Keratinocyte (primary cell): ENCODE measurements around the gene IFT81. TPM values are rescaled to one million over a fixed set of nuclear protein-coding genes. Genes with fewer than 3 reads are reported as not detected.
A peak's percentile ranks its signal among the peaks of the same experiment; 100 is the strongest.

Source experiments
- DNase-seq: peaks from one replicate; pipeline ENCODE4 v3.0.0-alpha.2; 2011; ENCODE audit warnings: low read depth, missing footprints, low spot score
- FAIRE-seq: peaks from 2 replicates; lab custom pipeline; 2011; peaks lifted over from hg19 to GRCh38; lab: Jason Lieb, UNC
- H2AFZ ChIP-seq: 2 replicates; pipeline ENCODE4 v1.6.0; 2012; ENCODE audit warnings: low read length, control low read depth, inconsistent platforms; ENCODE audit not compliant: control insufficient read depth
- H3K27ac ChIP-seq: 2 replicates; pipeline ENCODE4 v1.5.1; 2011; ENCODE audit warnings: low read length; ENCODE audit not compliant: control insufficient read depth, insufficient read depth
- H3K27me3 ChIP-seq: 3 replicates; pipeline ENCODE4 v1.6.0; 2011; ENCODE audit warnings: low read length; ENCODE audit not compliant: control insufficient read depth, insufficient read depth; ENCODE audit errors: extremely low read depth
- H3K36me3 ChIP-seq, 2 experiments: 2 replicates in 1 of 2; 3 replicates in 1 of 2; pipeline ENCODE4 v1.5.1; 2011; ENCODE audit warnings: low read length in 2 of 2, mild to moderate bottlenecking in 1 of 2; ENCODE audit not compliant: control insufficient read depth in 2 of 2, insufficient read depth in 2 of 2; ENCODE audit errors: extremely low read depth in 1 of 2
- H3K4me1 ChIP-seq: 3 replicates; pipeline ENCODE4 v1.5.1; 2011; ENCODE audit warnings: low read length; ENCODE audit not compliant: control insufficient read depth, insufficient read depth; ENCODE audit errors: extremely low read depth
- H3K4me2 ChIP-seq: 3 replicates; pipeline ENCODE4 v1.6.0; 2011; ENCODE audit warnings: low read depth, low read length; ENCODE audit not compliant: control insufficient read depth, insufficient read depth; ENCODE audit errors: extremely low read depth
- H3K4me3 ChIP-seq, 3 experiments: fragments of 200-600 bp in 1 of 3; sonication (generic) in 1 of 3; 2 replicates in 2 of 3; 3 replicates in 1 of 3; pipeline ENCODE4 v1.5.1; 2011 to 2016; ENCODE audit warnings: low read length in 3 of 3, mild to moderate bottlenecking in 3 of 3, control low read depth in 2 of 3, inconsistent platforms in 1 of 3, low read depth in 1 of 3, mixed read lengths in 1 of 3, mixed run types in 1 of 3, moderate library complexity in 1 of 3; ENCODE audit not compliant: control insufficient read depth in 2 of 3, insufficient read depth in 2 of 3; ENCODE audit errors: extremely low read depth in 1 of 3
- H3K79me2 ChIP-seq: 2 replicates; pipeline ENCODE4 v1.6.0; 2012; ENCODE audit warnings: low read length; ENCODE audit not compliant: control insufficient read depth, insufficient read depth
- H3K9ac ChIP-seq: 3 replicates; pipeline ENCODE4 v1.6.0; 2011; ENCODE audit warnings: low read length; ENCODE audit not compliant: control insufficient read depth, insufficient read depth; ENCODE audit errors: extremely low read depth
- H3K9me1 ChIP-seq: 3 replicates; pipeline ENCODE4 v1.6.0; 2011; ENCODE audit warnings: low read length; ENCODE audit not compliant: control insufficient read depth, insufficient read depth; ENCODE audit errors: extremely low read depth
- H3K9me3 ChIP-seq: 2 replicates; pipeline ENCODE4 v1.5.1; 2012; ENCODE audit warnings: low read depth, low read length; ENCODE audit not compliant: control insufficient read depth
- H4K20me1 ChIP-seq: 3 replicates; pipeline ENCODE4 v1.6.0; 2011; ENCODE audit warnings: low read length; ENCODE audit not compliant: control insufficient read depth, insufficient read depth; ENCODE audit errors: extremely low read depth
- CTCF ChIP-seq, 3 experiments: IDR thresholded peaks in 1 of 3; conservative IDR thresholded peaks in 1 of 3; optimal IDR thresholded peaks in 1 of 3; 2 replicates in 2 of 3; 3 replicates in 1 of 3; pipeline versions ENCODE3 to v1.5.1; 2011; ENCODE audit warnings: low read length in 3 of 3, mild to moderate bottlenecking in 3 of 3, moderate library complexity in 2 of 3, control low read depth in 1 of 3, inconsistent platforms in 1 of 3; ENCODE audit not compliant: insufficient read depth in 2 of 3; ENCODE audit errors: extremely low read depth in 1 of 3
- EZH2 ChIP-seq: IDR thresholded peaks from one replicate; pipeline ENCODE4 v1.6.1; 2012; ENCODE audit warnings: inconsistent platforms, mild to moderate bottlenecking, low read length, moderate library complexity
- dilution Hi-C: fragments of 300-500 bp; cut with MboI; formaldehyde crosslinking; loops from one replicate; pipeline ENCODE4 v1.7.0; 2020; ENCODE audit warnings: low sequenced_read_pairs; ENCODE audit not compliant: extremely low pct_ligation_motif_present
- polyA minus RNA-seq, 3 experiments: library from RNA; depleted of rRNA, polyadenylated mRNA; stranded (reverse); fragments of >200 nt; gene quantifications; 1 replicate in 1 of 3; 2 replicates in 1 of 3; 3 replicates in 1 of 3; pipeline ENCODE4 v1.2.3, GENCODE V29; 2011
- polyA plus RNA-seq, 5 experiments: library from polyadenylated mRNA; depleted of rRNA in 3 of 5; stranded (reverse) in 3 of 5; stranded (forward) in 1 of 5; unstranded in 1 of 5; fragments of >200 nt; gene quantifications; 1 replicate in 1 of 5; 2 replicates in 3 of 5; 3 replicates in 1 of 5; pipeline versions ENCODE4 v1.2.1 to v1.2.3, GENCODE V29; 2011 to 2012; ENCODE audit warnings: missing spikeins in 2 of 5, low read depth in 1 of 5, low replicate concordance in 1 of 5

IFT81 gene
- polyA plus RNA-seq = 4.9 to 8.9 TPM (median 6.0 TPM) in 3 replicates
- 11.3 TPM for polyA plus RNA-seq (2011; ENCODE audit: low read depth)
- 4.2 and 6.0 TPM in 2 replicates for polyA plus RNA-seq (2011; cell fraction: cytosol; rRNA removed)
- 8.9 and 14.5 TPM in 2 replicates for polyA plus RNA-seq (2011; cell fraction: nucleus; rRNA removed)
- polyA plus RNA-seq (2012; ENCODE audit: low replicate concordance) = 3.4 and 6.0 TPM in 2 replicates
- polyA minus RNA-seq = 0.59 to 4.6 TPM (median 1.5 TPM) in 3 replicates
- polyA minus RNA-seq (2011; cell fraction: cytosol; rRNA and poly(A)+ RNA removed) = 1.5 TPM
- 3.1 and 5.0 TPM in 2 replicates for polyA minus RNA-seq (2011; cell fraction: nucleus; rRNA and poly(A)+ RNA removed)

GRCh38 chr12:110124269-110124995, at the start of gene IFT81:
IFT81 (plus strand) TSS chr12:110124357; CDS start chr12:110127381, 3,024 bp downstream.
- Histone ChIP-seq H3K9me1 (no peaks in the 10 kb centered on the region), H3K9me3 (no peaks in the 10 kb centered on the region), H3K4me2 (peak within 1 kb of the TSS; percentile 95), H3K27ac (peak within 1 kb of the TSS; percentile 94), H3K36me3 (no peaks in the 10 kb centered on the region), H3K9ac (peak within 1 kb of the TSS; percentile 98), H3K4me3 (peak within 1 kb of the TSS; percentile 98 to 99 (median 99)), H3K79me2 (peaks cover 8% of the 10 kb centered on the region), H2AFZ (peak within 1 kb of the TSS; percentile 97), H3K27me3 (no peaks in the 10 kb centered on the region), H3K4me1 (peaks cover 6% of the 10 kb centered on the region), H4K20me1 (no peaks in the 10 kb centered on the region)
- FAIRE-seq (peak; percentile 43), DNase-seq (peak; percentile 49)
- dilution Hi-C loops = no loop called here
- no peak for TF ChIP-seq CTCF (optimal IDR thresholded peaks at IDR 0.05 in 1 of 3, IDR thresholded peaks at IDR 0.05 in 1 of 3, conservative IDR thresholded peaks at IDR 0.05 in 1 of 3; ENCODE audit: extremely low read depth in 1 of 3, insufficient read depth in 2 of 3, low read length in 3 of 3)
- TF ChIP-seq EZH2 = no peak

GRCh38 chr12:110075880-110076279, 48.3 kb upstream of the IFT81 start:
- H3K79me2 ChIP-seq = no peaks in the 10 kb centered on the region
- no peak overlapping the region for H3K4me3 ChIP-seq
- FAIRE-seq = no peak
- no peak overlapping the region for H3K9ac ChIP-seq
- H3K4me1 ChIP-seq = peaks cover 9% of the 10 kb centered on the region
- no peak for TF ChIP-seq CTCF (optimal IDR thresholded peaks at IDR 0.05 in 1 of 3, IDR thresholded peaks at IDR 0.05 in 1 of 3, conservative IDR thresholded peaks at IDR 0.05 in 1 of 3; ENCODE audit: extremely low read depth in 1 of 3, insufficient read depth in 2 of 3, low read length in 3 of 3)
- TF ChIP-seq EZH2 = no peak
- H3K36me3 ChIP-seq = no peaks in the 10 kb centered on the region
- DNase-seq = no peak
- H3K27me3 ChIP-seq = no peaks in the 10 kb centered on the region
- H3K4me2 ChIP-seq = no peak overlapping the region
- H4K20me1 ChIP-seq = no peaks in the 10 kb centered on the region
- H3K27ac ChIP-seq = no peak overlapping the region
- dilution Hi-C loops = no loop called here
- no peak overlapping the region for H2AFZ ChIP-seq
- H3K9me3 ChIP-seq = no peaks in the 10 kb centered on the region
- H3K9me1 ChIP-seq = no peaks in the 10 kb centered on the region
